Right ventricle myocardium superior (tissue), 1 donor: ENCODE measurements around the gene HOXB13. TPM values are rescaled to one million over a fixed set of nuclear protein-coding genes. Genes with fewer than 3 reads are reported as not detected.
A peak's percentile ranks its signal among the peaks of the same experiment; 100 is the strongest.
"Not testable (repeated sequence)": the region's sequence is repeated elsewhere in the genome, so short reads cannot be mapped to it uniquely, and the experiment has no call there.

Experiments used
- ATAC-seq: fragments of 200-7000 bp; cut with Tn5 transposase; one replicate; pipeline ENCODE4 v1.9.1; 2020; ENCODE audit warnings: mild to moderate bottlenecking; ENCODE audit not compliant: poor library complexity
- DNase-seq: peaks from one replicate; pipeline ENCODE4 v3.0.0-alpha.2; 2020
- intact Hi-C: fragments of 100-400 bp; cut with DNase I; formaldehyde crosslinking; loops from one replicate; pipeline ENCODE4 v1.11.2; 2022
- total RNA-seq: library from RNA; stranded (reverse); fragmentation: NEBNext Ultra II Directional; extraction: Animal tissue kit (Norgen Biotek cat#: 25700); gene quantifications from one replicate; pipeline ENCODE4 v1.2.1, GENCODE V29; 2021
- donor health status: DM: no; HTN: yes; CAD: no; lungs with severe emphysema.

The HOXB13 gene
- total RNA-seq, 1 donor from 2014 or later: not detected

DNA sequence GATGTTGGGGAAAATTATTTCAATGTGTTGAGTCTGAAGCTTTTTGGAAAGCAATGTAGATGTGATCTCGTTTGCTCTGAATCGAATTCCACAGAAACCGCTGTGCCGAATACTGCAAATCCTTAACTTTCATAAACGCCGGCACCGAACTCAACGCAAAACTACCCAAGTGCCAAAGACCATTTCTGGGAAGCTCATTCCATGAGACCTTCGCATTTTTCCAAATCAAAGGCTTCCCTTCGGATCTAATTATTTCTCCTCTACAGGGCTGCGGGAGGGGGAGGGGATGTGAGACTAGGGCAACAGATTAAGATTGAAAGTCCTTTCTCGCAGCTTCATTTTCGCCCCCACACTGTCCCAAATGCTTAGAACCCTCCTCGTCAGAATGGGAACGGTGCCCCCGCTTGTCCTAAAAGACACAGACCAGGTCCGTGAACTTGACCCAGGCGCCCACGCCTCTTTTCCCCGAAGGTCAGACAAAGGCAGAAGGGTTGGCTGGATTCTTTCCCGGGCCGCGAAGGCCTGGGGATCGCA, 10.3 kb downstream of the HOXB13 start:
- no peak for ATAC-seq
- no peak for DNase-seq

DNA sequence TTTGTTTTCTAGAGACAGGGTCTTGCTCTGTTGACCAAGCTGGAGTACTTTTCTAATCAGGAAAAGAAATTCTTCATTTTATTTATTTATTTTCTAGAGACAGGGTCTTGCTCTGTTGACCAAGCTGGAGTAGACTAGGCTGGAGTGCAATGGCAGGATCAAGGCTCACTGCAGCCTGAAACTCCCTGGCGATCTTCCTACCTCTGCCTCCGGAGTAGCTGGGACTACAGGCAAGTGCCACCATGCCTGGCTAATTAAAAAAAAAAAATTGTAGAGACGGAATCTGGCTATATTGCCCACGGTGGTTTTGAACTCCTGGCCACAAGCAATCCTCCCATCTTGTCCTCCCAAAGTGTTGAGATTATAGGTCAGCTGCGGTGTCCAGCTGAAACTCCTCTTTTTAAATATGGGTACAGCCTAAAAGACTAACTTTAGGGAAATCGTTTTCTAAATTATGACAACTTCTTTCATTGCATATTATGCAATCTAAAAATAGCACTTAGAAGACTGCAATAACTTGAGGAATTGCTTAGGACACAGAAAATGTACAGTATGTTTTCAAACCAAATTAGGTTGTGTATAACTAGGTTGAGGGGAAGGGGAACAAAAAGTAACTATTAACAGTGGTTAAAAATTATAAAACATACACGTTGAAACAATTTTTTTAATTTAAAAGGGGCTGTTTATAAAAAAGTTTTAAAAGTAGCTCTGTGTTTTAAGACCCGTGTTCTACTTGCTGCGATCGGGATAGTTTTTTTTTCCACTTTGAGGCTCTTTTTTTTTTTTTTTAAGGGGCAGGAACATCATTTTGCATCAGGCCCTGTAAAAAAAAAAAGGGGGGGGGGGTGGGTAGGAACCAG, 11.0 kb downstream of the HOXB13 start:
- intact Hi-C loops: no loop called here
- DNase-seq (no peak), ATAC-seq (no peak)

More for the DNA sequence above, 10.3 kb downstream of the HOXB13 start:
- intact Hi-C loops: no loop called here

DNA sequence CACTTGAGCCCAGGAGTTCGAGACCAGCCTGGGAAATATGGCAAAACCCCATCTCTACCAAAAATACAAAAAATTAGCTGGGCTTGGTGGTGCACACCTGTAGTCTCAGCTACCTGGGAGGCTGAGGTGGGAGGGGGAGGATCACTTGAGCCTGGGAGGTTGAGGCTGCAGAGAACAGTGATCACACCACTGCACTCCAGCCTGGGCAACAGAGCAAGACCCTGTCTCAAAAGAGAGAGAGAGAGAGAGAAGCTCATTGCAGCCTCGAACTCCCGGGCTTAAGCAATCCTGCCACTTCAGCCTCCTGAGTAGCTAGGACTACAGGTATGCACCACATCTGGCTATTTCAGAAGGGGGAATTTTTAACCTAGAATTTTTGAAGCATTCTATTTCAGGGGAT, 12.0 kb downstream of the HOXB13 start:
- ATAC-seq, DNase-seq, intact Hi-C loops: not testable (repeated sequence)

DNA sequence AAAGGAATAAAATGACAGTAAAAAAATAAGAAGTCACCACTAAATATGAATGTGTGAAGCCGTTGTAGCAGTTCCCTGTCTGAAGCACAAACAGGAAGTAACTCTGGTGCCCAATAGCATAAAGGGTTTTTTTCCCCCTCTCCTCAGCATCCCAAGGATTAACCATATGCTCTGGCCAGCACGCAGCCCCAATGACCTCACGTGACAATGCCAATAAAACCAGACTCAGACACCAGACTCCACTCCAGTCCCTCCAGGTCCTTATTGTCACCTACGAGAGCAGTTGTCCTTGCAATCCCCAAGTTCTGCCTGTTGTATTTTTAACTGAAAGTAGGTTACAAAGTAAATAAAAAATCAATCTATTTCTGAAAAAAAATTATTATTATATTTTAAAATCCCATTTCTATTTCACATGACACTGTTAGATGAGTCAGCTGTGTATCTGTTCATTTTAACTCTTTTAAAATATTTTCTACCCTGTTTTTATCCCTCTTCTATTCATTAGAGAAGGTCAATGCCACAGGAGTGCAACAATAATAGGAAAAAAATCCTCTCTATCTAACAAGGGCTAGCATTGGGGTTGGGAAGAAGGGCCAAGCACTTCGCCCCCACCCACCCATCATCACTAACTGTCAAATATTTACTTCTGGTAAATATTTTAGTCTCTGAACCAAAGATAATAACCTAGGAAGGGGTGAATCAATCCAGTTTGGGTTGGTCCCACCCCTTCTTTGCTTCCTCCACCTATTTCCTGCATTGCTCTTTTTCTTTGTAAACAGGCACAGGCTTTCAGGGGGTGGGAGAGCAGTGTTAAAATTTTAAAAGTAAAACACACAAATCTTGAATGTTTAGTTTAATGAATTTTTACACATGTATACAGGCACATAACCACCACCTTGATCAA, 12.8 kb downstream of the HOXB13 start:
- intact Hi-C loops: no loop called here
- ATAC-seq (no peak), DNase-seq (no peak)

DNA sequence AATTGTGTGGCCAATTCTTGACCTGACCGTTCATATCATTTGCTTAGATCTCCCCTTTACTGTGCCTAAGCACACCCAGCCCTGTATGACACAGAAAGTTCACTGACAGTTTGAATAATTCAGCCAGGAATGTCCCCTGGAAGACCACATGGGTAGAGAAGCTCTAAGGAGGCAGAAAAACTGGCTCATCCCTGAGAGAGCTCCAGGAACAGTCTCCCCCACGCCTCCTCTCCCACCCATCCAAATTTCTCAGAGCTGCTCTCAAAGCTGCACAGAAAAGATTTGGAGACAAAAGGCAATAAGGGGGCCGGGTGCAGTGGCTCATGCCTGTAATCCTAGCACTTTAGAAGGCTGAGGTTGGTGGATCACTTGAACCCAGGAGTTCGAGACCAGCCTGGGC, 17.4 kb downstream of the HOXB13 start:
- intact Hi-C loops: no loop called here
- no peak for DNase-seq
- ATAC-seq: no peak

DNA sequence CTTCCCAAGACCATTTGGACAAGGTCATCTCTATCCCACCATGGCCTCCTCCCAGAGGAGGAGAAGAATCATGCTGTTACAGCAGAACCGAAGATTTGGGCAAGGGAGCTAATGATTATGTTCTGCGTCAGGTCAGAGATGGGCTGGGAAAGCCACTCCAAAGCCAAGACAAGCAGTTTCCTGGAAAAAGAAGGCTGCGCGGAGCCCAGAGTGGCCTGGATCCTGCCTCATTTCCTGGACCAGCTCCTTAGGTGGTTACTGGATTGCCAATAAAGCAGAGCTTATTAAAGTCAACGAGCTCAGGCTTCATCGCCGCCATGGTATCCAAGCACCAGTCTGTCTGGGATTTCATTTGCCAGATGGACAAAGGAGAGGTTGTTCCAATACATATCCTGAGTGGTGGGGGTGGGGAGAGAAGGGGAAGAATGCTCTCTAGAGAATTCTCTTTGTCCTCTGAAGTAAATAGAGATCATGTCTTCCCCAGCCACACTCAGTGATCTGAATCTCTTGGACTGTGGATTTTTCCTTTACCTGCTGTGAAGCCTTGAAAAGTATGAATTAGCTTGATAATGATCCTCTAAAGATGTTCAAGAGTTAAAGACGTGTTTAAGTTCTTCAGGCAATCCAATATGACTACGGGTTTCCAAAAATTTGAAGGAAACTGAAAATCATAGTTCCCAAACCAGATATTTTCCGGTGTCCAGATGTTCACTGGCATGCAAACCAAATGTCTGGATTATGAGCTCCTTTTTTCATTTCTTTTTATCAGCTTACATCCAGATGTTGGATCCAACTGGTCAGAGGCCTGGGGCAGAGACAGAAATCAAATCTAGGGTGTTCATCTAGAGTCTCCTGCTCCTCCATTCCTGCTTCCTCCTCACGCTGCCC, 23.9 kb downstream of the HOXB13 start:
- ATAC-seq (no peak), DNase-seq (no peak)
- intact Hi-C loops: no loop called here

DNA sequence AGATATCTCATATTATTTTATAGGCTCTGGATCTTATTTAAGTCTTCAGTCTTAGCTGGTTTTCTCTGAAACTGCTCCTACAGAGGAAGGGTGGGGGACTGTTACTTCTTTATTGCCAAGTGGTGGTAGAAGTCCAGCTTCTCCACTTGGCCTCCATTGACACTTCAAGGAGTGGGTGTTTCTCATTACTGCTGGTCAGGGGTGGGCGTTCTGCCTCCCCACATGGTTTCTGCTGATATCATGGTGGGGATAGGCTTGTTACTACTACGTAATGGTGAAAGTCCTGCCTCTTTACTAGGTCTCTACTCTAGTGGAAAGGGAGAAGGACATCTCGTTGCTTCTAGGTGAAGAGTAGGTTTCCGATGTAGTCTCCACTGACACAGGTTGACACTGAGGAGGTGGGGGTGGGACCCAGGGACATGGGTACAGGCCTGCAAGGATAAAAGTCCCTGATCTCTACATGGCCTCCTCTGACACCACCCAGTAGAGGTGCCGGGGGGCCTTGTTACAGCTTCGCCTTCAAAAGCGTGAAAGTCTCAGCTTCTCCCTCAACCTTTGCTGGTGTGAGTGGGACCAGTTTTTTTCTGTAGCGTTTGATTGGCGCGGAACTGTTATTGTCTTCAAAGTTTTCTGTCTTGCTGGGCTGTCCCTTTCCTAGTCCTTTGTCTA, 26.6 kb downstream of the HOXB13 start:
- ATAC-seq (no peak), DNase-seq (no peak)
- intact Hi-C loops: no loop called here

DNA sequence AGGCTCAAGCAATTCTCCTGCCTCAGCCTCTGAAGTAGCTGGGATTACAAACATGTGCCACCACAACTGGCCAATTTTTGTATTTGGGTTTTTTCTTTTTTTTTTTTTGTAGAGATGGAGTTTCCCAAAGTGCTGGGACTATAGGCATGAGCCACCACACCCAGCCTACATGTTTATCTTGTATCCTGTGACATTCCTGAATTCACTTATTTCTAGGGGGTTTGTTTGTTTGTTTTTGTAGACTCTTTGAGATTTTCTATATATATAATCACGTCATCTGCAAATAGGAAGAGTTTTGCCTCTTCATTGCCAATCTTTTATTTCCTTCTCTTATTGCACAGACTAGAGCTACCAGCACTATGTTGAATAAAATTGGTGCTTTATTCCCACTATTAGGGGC, 35.4 kb downstream of the HOXB13 start:
- intact Hi-C loops: no loop called here
- DNase-seq (no peak), ATAC-seq (no peak)

DNA sequence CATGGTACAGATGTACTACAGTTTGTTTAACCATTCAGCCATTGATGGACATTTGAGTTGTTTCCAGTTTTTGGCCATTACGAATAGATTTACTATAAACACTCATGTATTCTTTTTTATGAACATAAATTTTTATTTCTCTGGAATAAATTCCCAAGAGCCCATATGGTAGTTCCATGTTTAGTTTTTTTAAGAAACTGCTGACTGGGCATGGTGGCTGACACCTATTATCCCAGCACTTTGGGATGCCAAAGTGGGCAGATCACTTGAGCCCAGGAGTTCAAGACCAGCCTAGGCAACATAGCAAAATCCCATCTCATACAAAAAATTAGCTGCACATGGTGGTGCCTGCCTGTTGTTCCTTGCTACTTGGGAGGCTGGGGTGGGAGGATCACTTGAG, 36.5 kb downstream of the HOXB13 start:
- intact Hi-C loops: no loop called here
- no peak for DNase-seq
- no peak for ATAC-seq

DNA sequence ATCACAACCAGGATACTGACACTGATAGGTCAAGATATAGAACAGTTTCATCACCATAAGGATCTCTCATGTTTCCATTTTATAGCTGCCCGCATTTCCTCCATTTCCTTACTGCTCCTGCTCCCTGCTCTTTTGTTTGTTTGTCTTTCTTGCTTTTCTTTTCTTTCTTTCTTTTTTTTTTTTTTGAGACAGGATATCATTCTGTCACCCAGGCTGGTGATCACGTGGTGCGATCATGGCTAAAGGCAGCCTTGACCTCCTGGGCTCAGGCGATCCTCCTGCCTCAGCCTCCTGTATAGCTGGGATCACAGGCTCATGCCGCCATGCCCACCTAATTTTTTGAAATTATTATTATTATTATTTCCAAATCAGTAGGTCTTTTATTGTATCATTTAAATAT, 37.9 kb downstream of the HOXB13 start:
- intact Hi-C loops: no loop called here

DNA sequence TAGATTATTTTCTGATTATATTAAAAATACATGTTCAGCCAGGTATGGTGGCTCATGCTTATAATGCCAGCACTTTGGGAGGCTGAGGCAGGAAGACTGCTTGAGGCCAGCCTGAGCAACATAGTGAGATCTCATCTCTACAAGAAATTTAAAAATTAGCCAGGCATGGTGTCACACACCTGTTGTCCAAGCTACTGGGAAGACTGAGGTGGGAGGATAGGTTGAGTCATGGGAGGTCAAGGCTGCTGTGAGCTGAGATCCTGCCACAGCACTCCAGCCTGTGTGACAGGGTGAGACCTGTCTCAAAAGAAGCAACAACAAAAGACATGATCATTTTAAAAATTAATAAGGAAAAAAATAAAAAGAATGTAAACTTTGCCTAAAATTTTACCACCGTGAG, 46.9 kb downstream of the HOXB13 start:
- DNase-seq (no peak), ATAC-seq (no peak)
- intact Hi-C loops: no loop called here

More for the DNA sequence above, 37.9 kb downstream of the HOXB13 start:
- DNase-seq (no peak), ATAC-seq (no peak)

DNA sequence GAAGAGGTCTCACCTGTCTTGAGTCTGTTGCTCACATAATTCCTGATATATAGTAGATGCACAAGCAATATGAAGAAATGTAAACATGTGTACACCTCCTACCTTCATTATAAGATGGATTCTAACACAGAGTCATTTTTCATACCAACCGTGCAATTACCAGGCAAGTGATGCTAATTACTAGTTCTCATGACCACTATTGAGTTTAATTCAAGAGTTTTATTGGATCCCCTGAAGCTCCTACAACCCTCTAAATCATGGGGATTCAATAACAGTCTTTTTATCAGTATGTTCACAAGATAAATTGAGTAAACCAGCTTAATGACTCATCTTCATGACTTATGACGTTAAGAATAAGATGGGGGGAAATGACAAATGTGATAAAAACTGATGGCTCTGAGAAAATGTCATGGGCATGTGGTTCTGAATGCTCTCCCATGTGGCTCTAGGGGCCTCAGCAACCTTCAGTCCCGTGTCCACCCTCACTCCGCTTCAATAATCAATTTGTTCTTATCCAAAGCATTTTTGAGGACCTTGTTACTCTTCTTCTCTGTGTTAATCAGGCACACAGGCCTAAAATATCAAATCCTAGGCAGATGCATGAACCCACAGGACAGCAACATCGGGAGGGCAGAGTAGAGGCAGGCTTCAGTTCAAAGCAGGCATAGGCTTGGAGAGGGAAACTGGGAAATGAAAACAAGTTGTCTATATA, 49.0 kb downstream of the HOXB13 start:
- intact Hi-C loops: loop anchor here (5.0 to 10.0 kb wide), 2 partner anchors 113 to 355 kb away; no protein-coding TSS in a partner anchor
- ATAC-seq (no peak), DNase-seq (no peak)

DNA sequence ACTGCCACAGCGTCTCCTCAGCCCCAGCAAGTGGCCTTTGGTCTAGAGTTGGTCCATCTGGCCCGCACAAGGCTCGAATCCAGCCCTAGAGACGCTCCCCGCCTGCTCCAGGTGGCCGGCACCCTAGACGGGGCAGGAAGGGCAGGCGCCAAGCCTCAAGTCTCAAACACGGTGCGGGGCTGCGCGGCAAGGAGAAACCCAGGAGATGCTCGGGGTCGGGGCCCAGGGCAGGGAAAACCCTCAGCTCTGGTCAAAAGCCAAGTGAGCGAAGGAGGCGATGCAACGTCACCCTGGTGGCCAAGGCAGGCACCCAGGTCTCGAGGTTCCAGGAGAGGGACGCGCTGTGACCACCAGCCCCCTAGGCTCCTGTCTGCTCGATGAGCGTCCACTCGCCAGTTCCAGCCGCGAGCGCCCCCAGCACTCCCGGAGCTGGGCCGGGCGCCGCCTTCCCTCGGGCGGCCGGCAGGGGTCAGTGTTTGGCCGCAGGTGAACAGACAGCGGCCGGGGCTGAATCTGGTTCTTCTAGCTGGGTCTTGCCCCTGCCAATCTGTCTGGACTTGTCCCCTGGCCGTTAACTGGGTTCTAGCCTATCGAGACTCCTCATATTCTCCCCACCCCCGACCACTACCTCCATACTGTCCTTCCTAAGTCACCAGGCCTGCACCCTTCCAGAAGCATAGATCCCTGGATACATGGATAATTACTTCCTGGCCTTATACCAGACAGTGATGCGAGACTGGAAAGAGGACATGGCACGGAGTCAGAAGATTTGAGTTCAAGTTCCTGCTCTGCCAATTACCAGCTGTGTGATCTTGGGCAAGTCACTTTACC, 50.2 kb downstream of the HOXB13 start:
- ATAC-seq (peak; percentile 82), DNase-seq (peak; percentile 68)
- intact Hi-C loops: loop anchor here (5.0 to 10.0 kb wide), 2 partner anchors 114 to 356 kb away; no protein-coding TSS in a partner anchor

DNA sequence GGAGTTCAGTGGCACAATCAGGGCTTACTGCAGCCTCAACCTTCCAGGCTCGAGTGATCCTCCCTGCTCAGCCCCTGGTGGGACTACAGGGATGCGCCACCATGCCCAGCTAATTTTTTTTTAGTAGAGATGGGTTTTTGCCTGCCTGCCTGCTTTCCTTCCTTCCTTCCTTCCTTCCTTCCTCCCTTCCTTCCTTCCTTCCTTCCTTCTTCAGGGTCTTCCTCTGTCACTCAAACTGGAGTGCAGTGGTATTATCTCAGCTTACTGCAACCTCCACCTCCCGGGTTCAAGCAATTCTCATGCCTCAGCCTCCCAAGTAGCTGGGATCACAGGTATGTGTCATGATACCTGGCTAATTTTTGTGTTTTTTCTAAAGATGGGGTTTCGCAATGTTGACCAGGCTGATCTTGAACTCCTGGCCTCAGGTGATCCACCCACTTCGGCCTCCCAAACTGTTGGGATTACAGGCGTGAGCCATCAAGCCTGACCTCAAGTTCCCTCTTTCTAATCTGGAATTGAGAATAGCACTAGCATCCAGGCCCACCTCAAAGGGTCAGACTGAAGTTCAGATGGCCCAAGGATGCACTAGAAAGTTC, 51.5 kb downstream of the HOXB13 start:
- DNase-seq (no peak), ATAC-seq (no peak)
- intact Hi-C loops: loop anchor here (5.0 to 10.0 kb wide), 2 partner anchors 115 to 358 kb away; no protein-coding TSS in a partner anchor
